VCaP (cell line): ENCODE results near the gene CNOT8.

Experiments used
- H3K27ac ChIP-seq: fragments of 450-650 bp; 2 replicates; pipeline ENCODE4 v1.5.1; 2017
- CTCF ChIP-seq: fragments of 450-650 bp; conservative IDR thresholded peaks from 2 replicates; pipeline ENCODE4 v1.5.1; 2017; ENCODE audit warnings: mild to moderate bottlenecking, moderate library complexity

Gene CNOT8

DNA sequence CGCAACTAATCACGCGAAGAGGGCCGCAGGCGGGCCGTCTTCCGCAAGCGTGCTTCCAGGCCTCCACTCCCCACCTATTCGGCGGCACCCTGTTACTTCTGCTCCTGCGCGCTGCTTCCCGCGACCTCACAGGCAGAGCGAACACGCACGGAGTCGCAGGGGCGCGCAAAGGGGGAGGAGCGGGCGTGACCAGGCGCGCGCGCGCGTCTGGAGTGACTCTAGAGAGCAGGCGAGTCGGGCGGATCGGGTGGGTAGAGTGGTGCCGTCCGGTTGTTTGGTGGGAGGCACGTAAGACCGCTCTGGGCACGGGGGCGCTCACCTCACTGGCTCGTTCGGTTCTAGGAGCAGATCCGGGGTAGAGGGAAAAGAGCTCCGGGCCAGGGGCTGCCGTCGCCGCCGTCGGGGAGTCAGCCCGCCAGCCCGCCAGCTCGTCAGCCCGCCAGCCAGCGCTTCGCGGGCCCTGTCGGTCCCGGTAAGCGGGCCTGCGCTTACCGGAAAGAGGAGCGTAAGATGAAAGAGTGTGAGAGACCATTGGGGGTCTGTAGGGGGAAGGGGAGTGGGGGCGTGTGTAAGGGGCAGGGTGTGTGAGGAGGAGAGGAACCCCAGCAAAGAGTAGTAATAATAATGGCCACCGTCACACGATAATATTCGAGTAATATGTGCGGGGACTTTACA is at the start of gene CNOT8:
CNOT8 (plus strand) TSS at position 331 of the 675 bp plus-strand sequence. CDS start 4,652 bp downstream, outside the sequence.
- TF ChIP-seq CTCF: no peak
- H3K27ac ChIP-seq: peak within 1 kb of the TSS; percentile 96

GRCh38 chr5:154811239-154811638 is 47.2 kb upstream of the CNOT8 start:
- no peak for TF ChIP-seq CTCF
- H3K27ac ChIP-seq: no peak overlapping the region

DNA sequence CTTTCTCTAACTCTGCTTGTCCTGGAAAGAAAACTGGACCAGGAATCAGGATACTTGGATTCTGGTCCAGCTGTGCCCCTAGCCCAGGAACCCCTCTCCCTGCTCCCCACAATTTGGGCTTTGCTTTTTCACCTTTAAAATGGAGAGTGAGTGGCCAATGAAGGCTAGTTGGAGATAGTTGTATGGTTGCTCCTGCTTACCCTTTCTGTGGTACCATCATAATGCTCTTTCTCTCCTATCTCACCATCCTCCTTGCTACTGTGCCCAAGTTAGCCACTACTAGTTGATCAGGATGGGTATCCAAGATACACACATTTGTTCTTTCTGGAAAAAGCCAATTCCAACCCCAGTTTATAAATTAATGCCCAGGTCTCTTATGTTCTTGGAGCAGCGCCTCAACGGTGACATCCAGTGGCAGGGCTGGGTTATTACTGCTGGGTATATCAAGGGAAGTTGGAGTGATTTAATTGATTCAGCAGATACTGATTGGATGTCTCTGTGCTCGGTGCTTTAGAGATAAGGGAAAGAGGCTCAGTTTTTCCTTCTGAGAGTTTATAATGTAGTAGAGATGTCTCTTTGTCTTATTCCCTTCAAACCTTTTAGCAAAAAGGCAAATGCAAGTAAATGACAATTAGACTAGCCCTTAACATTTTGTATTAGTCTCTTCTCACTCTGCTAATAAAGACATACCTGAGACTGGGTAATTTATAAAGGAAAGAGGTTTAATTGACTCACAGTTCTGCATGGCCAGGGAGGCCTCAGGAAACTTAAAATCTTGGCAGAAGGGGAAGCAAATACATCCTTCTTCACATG is 46.6 kb upstream of the CNOT8 start:
- TF ChIP-seq CTCF: peak; percentile 93
- no peak overlapping the region for H3K27ac ChIP-seq

DNA sequence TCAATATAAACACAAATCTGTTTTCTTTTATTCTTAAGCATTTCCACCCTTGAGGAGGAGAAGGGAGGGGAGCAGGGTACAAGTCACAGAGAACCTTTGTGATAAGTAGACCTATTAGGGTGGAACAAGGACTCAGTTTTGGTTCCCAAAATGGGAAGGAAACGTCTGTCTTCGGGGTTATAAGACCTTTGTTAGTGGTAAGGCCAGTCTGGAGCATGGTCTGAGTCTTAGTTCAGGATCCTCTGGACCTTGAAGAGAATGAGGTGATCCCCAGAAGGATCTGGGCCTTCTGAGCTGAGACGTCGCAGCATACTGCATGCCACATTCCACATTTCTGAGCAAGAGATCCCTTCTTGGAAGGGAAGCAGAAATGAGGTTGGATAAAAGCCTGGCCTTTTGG is 45.3 kb upstream of the CNOT8 start:
- no peak overlapping the region for H3K27ac ChIP-seq
- no peak for TF ChIP-seq CTCF

DNA sequence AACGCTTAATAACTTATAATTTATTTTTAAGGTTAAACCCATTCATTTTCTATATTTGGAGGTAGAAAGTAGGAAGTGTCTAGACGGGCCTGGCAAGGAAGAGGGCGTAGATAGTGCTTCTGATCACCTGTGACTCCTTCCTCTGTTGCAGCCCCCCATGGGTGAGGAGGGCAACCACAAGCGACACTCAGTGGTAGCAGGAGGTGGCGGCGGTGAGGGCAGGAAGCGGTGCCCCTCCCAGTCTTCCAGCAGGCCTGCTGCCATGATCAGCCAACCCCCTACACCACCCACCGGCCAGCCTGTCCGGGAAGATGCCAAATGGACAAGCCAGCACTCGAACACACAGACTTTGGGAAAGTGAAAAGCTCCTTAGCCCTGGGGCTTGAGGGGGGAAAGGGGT is 44.7 kb upstream of the CNOT8 start:
- H3K27ac ChIP-seq: no peak overlapping the region
- TF ChIP-seq CTCF: no peak

GRCh38 chr5:154815025-154815424 is 43.4 kb upstream of the CNOT8 start:
- H3K27ac ChIP-seq: no peak overlapping the region

More at GRCh38 chr5:154815025-154815424, 43.4 kb upstream of the CNOT8 start:
- no peak for TF ChIP-seq CTCF
